Aorta (tissue), 5 donors: ENCODE measurements around the gene KXD1. TPM values are rescaled to one million over a fixed set of nuclear protein-coding genes. Genes with fewer than 3 reads are reported as not detected.

ENCODE experiments used
- ATAC-seq: fragments of 200-7000 bp; cut with Tn5 transposase; one replicate; pipeline ENCODE4 v1.9.1; 2022; ENCODE audit warnings: moderate library complexity; ENCODE audit not compliant: low FRiP score
- DNase-seq, 2 donors: peaks; one replicate each; pipeline ENCODE4 v3.0.0-alpha.2; 2020
- H3K27ac ChIP-seq, 2 donors: one replicate each; pipeline ENCODE4 v1.5.1; 2013; ENCODE audit warnings: low read length in 2 of 2, mild to moderate bottlenecking in 2 of 2, moderate library complexity in 2 of 2, control low read depth in 1 of 2, inconsistent platforms in 1 of 2, low read depth in 1 of 2
- H3K27me3 ChIP-seq, 2 donors: one replicate each; pipeline ENCODE4 v1.6.1; 2013; ENCODE audit warnings: control low read depth in 1 of 2, low read length in 1 of 2, mild to moderate bottlenecking in 1 of 2, moderate library complexity in 1 of 2; ENCODE audit not compliant: insufficient read depth in 2 of 2, control insufficient read depth in 1 of 2
- H3K36me3 ChIP-seq, 2 donors: one replicate each; pipeline ENCODE4 v1.6.1; 2013; ENCODE audit warnings: control low read depth in 1 of 2, low read length in 1 of 2, mild to moderate bottlenecking in 1 of 2; ENCODE audit not compliant: insufficient read depth in 2 of 2, control insufficient read depth in 1 of 2
- H3K4me1 ChIP-seq, 2 donors: one replicate each; pipeline ENCODE4 v1.6.1; 2013; ENCODE audit warnings: low read length in 2 of 2, control low read depth in 1 of 2, mild to moderate bottlenecking in 1 of 2, moderate library complexity in 1 of 2; ENCODE audit not compliant: insufficient read depth in 2 of 2, control insufficient read depth in 1 of 2
- H3K4me3 ChIP-seq, 2 donors: one replicate each; pipeline ENCODE4 v1.5.1; 2013; ENCODE audit warnings: low read length in 2 of 2, control low read depth in 1 of 2, mild to moderate bottlenecking in 1 of 2
- H3K9me3 ChIP-seq: one replicate; pipeline ENCODE4 v1.6.1; 2013; ENCODE audit warnings: mild to moderate bottlenecking, low read length; ENCODE audit not compliant: control insufficient read depth
- WGBS, 2 donors: extraction: QIAGEN DNeasy Blood & Tissue Kit; methylation state at CpG; one replicate each; pipeline ENCODE4 v1.1.7; 2013; 5-methylcytosine and 5-hydroxymethylcytosine counted together
- intact Hi-C, 2 donors: fragments of 100-400 bp; cut with DNase I; formaldehyde crosslinking; loops; one replicate each; pipeline versions ENCODE4 v1.14.2 to v1.15.0; 2022
- polyA plus RNA-seq, 2 donors: library from polyadenylated mRNA; stranded (reverse); fragments of 200-250 nt; gene quantifications; one replicate each; pipeline ENCODE4 v1.2.3, GENCODE V29; 2013
- total RNA-seq, 2 donors: library from RNA; stranded (reverse); fragmentation: NEBNext Ultra II Directional; extraction: Animal tissue kit (Norgen Biotek cat#: 25700); gene quantifications; one replicate each; pipeline ENCODE4 v1.2.1, GENCODE V29; 2021
- donor health status: healthy with polysubstance abuse.
- donor health status: Bipolar disorder and iron deficiency.
- donor health status: DM: no; HTN: no; CAD: no.
- donor health status: DM: no; HTN: no; CAD: no.
- donor health status: DM: yes; HTN: yes; CAD: no.

Gene KXD1
- total and polyA plus RNA-seq, 4 donors, result 85.4 to 128 (median 89.0) TPM

DNA sequence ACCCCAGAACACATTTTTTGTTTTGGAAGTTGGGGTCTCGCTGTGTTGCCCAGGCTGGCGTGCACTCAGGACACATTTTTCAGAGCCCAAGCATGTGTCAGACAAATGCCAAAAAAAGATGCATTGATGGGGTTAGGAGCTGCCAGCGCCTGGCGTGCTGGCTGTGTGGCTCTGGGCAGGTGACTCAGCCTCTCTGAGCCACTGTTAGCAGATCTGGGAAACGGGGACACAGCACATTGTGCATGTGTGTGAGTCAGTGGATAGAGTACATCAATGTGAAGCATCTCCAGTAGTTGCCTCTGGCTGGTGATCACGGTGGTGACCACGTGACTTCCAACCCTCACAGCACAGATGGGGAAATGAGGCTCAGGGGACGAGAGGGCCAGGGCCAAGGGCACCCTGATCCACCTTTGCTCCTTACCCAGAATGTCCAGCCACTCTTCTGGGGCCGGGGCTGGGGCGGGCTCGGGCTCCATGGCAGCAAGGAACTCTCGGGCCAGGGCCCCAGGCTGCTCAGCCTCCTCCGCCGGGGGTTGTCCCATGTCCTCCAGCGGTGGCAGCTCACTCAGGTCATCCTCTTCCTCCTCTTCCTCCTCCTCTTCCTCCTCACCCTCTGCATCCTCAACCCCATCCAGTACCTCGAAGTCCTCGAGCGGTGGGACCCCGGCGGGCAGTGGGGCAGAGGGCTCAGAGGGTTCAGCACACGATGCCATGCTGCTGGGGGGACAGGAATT lies 16.2 kb upstream of the KXD1 start:
- no peaks in the 10 kb centered on the region for H3K9me3 ChIP-seq
- intact Hi-C loops, result no loop called here
- DNase-seq (no peak), ATAC-seq (no peak)
- H3K4me3 ChIP-seq, result no peak overlapping the region
- no peak overlapping the region for H3K27ac ChIP-seq
- 78% methylated on average over 19 to 21 of the region's 21 CpGs for WGBS, 2 donors
- peaks cover 0 to 6% of the 10 kb centered on the region in 2 donors for H3K36me3 ChIP-seq
- H3K27me3 ChIP-seq, result no peaks in the 10 kb centered on the region
- no peaks in the 10 kb centered on the region for H3K4me1 ChIP-seq

DNA sequence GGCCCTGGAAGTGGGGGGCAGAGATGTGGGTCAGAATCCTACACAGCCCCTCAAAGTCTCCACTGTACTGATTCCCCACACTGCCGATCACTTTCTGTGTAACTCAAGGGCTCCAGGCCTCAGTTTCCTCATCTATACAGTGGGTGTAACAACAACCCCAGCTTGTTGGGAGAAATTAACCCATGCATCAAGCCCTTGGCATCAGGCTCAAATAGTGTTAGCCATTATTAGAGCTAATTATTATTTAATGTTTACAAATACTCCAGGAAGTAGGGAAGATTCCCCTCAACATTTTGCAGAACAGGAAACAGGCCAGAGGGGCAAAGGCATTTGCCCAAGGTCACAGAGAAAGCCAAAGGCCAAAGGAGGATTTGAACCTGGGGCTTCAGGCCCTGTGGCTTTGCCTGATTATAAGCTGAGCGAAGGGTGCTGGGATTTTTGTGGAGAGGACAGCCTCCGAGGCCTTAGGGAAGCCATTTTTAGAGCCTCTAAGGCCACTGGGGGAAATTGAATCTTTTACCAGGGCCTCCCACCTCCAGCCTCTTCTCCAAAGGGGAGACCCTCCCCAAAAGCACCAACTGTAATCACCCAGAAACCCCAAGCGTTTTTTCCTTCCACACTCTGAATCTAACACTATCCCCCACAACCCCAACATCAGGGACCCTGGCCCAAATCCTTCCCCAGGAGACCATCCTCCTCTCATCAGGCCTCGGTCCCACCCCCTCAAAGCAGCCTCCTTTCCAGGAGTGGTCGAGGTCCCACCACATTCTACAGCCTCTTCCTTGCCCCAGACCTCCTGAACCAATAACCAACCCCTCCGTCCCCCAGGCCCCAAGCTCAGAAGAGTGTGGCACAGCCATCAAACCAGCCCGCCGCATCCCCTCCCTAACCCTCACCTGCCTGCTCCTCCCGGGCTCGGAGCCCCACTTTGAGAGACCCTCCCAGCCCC lies 15.4 kb upstream of the KXD1 start:
- intact Hi-C loops, result no loop called here
- peak overlapping the region; percentile 97 to 99 for H3K4me3 ChIP-seq
- peak overlapping the region in 1 of 2 donors; percentile 1 for H3K27ac ChIP-seq
- no peak for DNase-seq
- WGBS, 2 donors, result 15 to 17% methylated on average over 11 of the region's 11 CpGs
- H3K4me1 ChIP-seq, result no peaks in the 10 kb centered on the region
- H3K36me3 ChIP-seq, result peaks cover 0 to 4% of the 10 kb centered on the region in 2 donors
- H3K9me3 ChIP-seq, result no peaks in the 10 kb centered on the region
- peak; percentile 8 for ATAC-seq
- no peaks in the 10 kb centered on the region for H3K27me3 ChIP-seq

DNA sequence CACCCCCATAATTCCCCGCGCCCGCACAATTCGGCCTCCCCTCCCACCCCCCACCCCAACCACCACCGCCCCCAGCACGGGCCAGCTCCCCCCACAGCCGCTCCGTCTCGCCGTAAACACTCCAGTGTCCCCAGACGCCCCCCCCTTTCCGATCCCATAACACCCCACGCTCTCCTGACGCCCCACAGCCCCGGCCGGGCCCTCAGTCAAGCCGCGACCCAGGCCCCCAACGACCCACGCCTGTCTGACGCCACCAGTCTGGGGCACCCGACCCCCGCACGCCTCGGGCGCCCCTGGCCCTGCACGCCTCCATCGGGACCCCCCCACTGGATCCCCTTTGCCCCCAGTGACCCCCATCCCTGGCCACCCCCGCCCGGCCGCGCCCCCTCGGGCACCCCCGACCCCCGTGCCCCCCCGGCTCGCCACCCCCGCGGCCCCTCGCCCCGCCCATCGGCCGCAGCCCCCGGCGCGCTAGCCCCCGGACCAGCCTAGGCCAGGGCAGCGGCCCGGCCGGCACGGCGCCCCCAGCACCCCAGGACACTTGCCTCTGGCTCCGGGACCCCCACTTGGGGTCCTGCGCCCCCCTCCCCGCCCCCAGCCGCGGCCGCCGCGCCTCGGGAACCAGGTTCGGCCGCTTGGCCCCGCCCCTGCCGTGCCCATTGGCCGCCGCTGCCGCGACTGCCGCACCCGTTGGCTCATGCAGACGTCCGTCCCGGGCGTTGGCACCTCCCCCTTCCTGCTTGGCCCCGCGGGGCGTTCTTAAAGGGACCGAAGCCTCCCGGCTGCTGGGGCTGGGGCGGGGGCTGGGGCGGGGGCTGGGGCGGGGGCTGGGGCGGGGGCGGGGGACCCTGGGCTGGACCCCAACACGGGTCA lies 14.5 kb upstream of the KXD1 start, which contains the start of gene FKBP8:
FKBP8 (minus strand) TSS at position 633 of the 873 bp plus-strand sequence. CDS start 1,603 bp downstream, outside the sequence.
- WGBS, 2 donors, result 1% methylated on average over 48 to 86 of the region's 86 CpGs
- intact Hi-C loops, result loop anchor here in 1 of 2 donors (1.0 kb wide), 1 partner anchor 13 kb away; no protein-coding TSS in a partner anchor
- peak within 1 kb of the TSS; percentile 33 to 72 for H3K27ac ChIP-seq
- H3K9me3 ChIP-seq, result no peaks in the 10 kb centered on the region
- peaks cover 0 to under 1% of the 10 kb centered on the region in 2 donors for H3K36me3 ChIP-seq
- ATAC-seq (peak; percentile 96), DNase-seq (peak; percentile 98)
- no peaks in the 10 kb centered on the region for H3K4me1 ChIP-seq
- peak within 1 kb of the TSS; percentile 97 to 99 for H3K4me3 ChIP-seq
- no peaks in the 10 kb centered on the region for H3K27me3 ChIP-seq

DNA sequence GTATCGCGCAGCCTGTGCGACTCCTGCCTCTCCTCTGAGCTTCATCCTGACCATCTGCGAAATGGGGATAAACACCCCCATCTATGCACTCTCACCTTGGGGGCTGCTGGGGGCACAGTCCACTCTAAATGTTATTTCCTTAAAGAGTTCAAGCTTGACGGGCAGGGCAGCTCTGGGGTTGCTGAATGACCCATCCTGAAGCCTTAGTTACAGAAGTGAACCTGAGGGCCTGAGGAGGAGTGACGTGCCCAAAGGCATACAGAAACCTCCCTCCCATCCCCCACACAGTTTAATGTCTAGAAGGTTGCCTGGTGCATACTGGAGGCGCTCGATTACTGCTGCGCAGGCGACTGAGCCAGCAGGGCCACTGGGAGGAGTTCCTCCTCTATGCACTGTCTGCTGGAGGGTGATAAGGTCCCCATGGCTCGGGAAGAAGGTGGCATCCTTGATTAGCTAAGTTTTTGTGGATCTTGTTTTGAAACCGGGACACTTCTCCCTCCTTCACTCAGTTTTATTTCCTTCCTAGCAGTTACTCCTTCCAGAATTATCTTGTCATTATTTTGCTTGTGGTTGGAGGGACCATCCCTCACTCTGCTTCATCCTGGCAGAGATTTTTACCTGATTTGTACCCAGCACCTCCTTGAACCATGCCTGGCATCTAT lies 13.7 kb upstream of the KXD1 start:
- Histone ChIP-seq H3K4me1 (no peaks in the 10 kb centered on the region), H3K9me3 (no peaks in the 10 kb centered on the region), H3K27ac (no peak overlapping the region), H3K4me3 (peak overlapping the region; percentile 97 to 99), H3K27me3 (no peaks in the 10 kb centered on the region), H3K36me3 (no peaks in the 10 kb centered on the region)
- 17 to 18% methylated on average over 9 to 12 of the region's 12 CpGs for WGBS, 2 donors
- DNase-seq, result peak in 1 of 2 donors; percentile 79
- peak; percentile 62 for ATAC-seq
- intact Hi-C loops, result loop anchor here in 1 of 2 donors (1.0 kb wide), 1 partner anchor 12 kb away; no protein-coding TSS in a partner anchor

DNA sequence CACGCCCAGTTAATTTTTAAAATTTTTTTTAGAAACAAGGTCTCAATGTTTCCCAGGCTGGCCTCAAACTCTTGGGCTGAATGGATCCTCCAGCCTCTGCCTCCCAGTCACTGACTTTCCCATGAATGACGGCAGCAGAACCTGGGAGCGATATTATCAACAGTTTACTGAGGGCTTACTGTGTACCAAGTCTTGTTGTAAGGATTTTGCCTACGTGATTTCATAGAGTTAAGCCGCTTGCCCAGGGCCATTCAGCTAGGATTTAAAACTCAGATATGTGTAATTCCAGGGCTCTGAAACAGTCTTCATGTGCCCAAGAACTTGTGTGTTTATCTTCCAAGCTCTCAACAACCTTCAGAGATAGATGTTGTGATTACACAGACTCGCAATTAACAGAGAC lies 6.0 kb upstream of the KXD1 start:
- Histone ChIP-seq H3K9me3 (no peaks in the 10 kb centered on the region), H3K4me3 (no peak overlapping the region), H3K27ac (no peak overlapping the region), H3K4me1 (no peaks in the 10 kb centered on the region), H3K36me3 (no peaks in the 10 kb centered on the region), H3K27me3 (no peaks in the 10 kb centered on the region)
- no peak for DNase-seq
- no peak for ATAC-seq
- 65 to 67% methylated on average over 6 of the region's 6 CpGs for WGBS, 2 donors
- intact Hi-C loops, result no loop called here

DNA sequence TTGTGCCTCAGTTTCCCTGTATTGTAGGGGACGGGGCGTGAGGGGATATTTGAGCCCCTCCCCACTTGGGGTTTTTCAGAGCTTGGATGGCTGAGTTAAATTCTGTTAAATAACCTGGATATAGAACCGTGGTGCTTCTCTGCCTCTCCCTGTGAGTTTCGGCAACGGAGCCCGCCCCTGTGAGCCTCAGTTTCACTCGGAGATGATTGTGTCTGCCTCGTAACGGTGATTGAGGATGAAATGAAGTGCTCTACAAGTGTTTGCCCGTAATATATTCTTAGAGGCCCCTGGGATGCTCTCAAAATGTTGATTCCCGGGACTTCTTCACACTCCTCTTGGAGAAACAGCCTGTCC lies 509 bp downstream of the KXD1 start:
- ATAC-seq (no peak), DNase-seq (no peak)
- no peaks in the 10 kb centered on the region for H3K36me3 ChIP-seq
- no peaks in the 10 kb centered on the region for H3K9me3 ChIP-seq
- 2% methylated on average over 11 of the region's 11 CpGs for WGBS, 2 donors
- intact Hi-C loops, result loop anchor here (5.0 kb wide), 1 partner anchor 36 kb away; the partner anchor contains the start of gene ELL (in 2 of the 2)
- peak overlapping the region; percentile 74 to 88 for H3K4me3 ChIP-seq
- H3K4me1 ChIP-seq, result peaks cover 0 to 4% of the 10 kb centered on the region in 2 donors
- H3K27me3 ChIP-seq, result no peaks in the 10 kb centered on the region
- peak overlapping the region; percentile 62 to 96 for H3K27ac ChIP-seq

DNA sequence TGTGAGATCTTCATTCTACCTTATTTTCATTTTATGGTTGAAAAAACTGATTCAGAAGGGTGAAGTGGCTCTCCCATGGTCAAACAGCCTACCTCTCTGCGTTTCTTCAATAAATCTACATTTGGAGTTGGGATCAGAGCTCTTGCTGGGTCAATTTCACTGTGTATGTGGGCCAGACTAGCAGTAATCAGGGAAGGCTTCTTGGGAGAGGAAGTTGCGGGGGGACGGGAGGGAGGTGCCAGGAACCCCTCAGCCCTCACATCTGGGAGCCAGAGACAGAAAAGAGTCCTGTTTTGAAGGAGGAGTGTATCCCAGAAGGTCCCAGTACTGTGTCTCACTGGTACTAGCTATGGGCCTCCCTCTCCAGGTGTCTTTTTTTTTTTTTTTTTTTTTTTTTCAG lies 934 bp downstream of the KXD1 start:
- H3K4me1 ChIP-seq, result peaks cover 0 to 4% of the 10 kb centered on the region in 2 donors
- no peak for ATAC-seq
- intact Hi-C loops, result loop anchor here (5.0 kb wide), 1 partner anchor 36 kb away; the partner anchor contains the start of gene ELL (in 2 of the 2)

More for the DNA sequence above, 934 bp downstream of the KXD1 start:
- Histone ChIP-seq H3K36me3 (no peaks in the 10 kb centered on the region), H3K4me3 (peak overlapping the region; percentile 74 to 88), H3K27me3 (no peaks in the 10 kb centered on the region), H3K9me3 (no peaks in the 10 kb centered on the region), H3K27ac (peak overlapping the region; percentile 62 to 96)
- DNase-seq, result no peak
- 24 to 40% methylated on average over 3 of the region's 3 CpGs for WGBS, 2 donors
